HG03439 (cell line): Measurements from ENCODE around the gene CRY1.
"Not testable (repeated sequence)": the region's sequence is repeated elsewhere in the genome, so short reads cannot be mapped to it uniquely, and the experiment has no call there.

ENCODE experiments used
- ATAC-seq: cut with Tn5 transposase; IDR thresholded peaks from one replicate; pipeline ENCODE4 v1.9.1; 2021; ENCODE audit warnings: mild to moderate bottlenecking, moderate library complexity; ENCODE audit not compliant: unreplicated experiment

Gene CRY1

DNA sequence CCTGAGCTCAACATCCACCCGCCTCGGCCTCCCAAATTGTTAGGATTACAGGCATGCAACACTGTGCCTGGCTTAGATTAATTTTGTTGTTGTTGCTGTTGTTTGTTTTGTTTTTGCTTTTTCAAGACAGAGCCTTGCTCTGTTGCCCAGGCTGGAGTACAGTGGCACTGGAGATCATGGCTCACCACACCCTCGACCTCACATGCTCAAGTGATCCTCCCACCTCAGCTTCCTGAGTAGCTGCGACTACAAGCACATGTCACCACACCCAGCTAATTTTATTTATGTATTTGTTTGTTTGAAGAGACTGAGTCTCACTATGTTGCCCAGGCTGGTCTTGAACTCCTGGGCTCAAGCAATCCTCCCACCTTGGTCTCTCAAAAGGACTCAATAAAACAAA lies 26.7 kb downstream of the CRY1 start:
- no peak for ATAC-seq

DNA sequence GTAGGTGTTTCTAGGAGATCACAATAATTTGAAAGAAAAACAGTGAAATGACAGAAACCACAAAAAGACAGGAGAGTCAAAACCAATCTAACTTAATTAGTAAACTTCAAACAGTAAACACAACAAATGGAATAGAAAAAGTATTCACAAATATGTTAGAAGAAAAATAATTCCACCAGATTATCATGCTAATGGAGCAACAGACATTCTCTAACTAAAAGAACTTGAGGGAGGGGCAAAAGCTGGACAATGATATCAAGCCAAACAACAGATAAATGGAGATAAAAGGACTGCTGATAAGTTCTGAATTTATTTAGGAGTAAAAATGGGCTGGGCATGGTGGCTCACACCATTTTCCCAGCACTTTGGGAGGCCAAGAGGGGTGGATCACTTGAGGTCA lies 28.7 kb downstream of the CRY1 start:
- ATAC-seq = no peak

DNA sequence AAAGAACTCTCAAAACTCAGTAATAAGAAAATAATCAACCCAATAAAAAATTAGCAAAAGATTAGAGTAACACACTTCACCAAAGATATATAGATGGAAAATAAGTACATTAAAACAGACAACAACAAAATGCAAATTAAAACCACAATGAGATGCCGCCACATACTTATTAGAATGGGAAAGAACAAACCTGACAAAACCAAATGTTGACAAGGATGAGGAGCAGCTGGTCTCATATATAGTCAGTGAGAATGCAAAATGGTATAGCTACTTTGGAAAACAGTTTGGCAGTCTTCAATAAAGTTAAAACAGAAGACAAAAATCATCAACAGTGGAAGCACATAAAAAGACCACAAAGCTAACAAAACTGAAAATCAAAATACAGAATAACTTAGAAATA lies 29.1 kb downstream of the CRY1 start:
- ATAC-seq = no peak

DNA sequence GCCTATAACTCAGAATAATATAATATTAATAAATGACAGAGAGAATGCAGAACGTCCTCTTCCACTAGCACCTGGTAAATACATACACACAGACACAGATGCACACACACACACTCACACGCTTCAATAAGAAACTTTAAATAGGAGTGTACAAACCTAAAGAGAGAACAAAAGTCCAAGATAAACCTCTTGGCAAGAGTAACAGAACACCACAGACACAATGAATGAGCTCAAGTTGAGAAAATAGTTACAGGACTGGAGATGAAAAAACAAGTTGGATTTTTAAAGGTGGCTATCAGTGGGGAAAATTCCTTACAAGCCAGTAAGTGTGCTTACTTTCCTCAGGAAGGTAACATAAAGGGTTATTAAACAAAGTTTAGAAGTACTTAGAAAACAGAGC lies 35.2 kb downstream of the CRY1 start:
- ATAC-seq = no peak

DNA sequence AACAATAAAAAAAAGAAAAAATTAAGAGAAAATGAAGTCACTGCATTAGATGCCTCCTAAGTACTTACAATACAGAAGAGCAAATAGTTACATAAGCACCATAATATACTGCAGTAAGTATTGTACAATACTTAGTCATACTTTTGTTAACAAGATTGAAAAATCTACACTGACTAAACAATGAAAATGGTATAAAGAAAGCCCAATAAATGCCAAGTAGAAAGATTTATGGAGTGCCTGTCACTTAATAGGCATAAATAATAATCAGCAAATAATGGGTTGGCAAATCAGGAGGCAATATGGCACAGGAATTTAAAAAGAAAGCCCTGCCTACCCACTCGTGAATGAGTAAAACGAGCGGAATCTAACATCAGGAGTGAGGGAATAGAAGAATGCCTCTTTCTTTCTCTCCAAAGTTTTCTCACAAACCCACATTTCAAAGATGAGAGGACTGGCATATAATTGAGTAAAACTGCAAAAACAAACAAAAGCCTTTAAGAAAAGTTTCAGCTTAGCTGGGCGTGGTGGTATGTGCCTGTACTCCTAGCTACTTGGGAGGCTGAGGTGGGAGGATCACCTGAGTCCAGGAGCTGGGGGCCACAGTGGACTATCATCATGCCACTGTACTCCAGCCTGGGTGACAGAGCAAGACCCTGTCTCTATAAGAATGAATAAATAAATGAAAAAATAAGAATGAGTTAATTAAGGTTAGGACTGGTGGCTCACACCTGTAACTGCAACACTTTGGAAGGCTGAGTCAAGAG lies 36.1 kb downstream of the CRY1 start:
- no peak for ATAC-seq

- no peak for ATAC-seq
Observed at GRCh38 chr12:107053709-107054108, 39.6 kb downstream of the CRY1 start.

GRCh38 chr12:107045186-107045585 lies 48.2 kb downstream of the CRY1 start:
- ATAC-seq = no peak

GRCh38 chr12:107042801-107043200 lies 50.5 kb downstream of the CRY1 start:
- ATAC-seq = no peak

- ATAC-seq = no peak
Observed at GRCh38 chr12:107035733-107036132, 57.6 kb downstream of the CRY1 start.

DNA sequence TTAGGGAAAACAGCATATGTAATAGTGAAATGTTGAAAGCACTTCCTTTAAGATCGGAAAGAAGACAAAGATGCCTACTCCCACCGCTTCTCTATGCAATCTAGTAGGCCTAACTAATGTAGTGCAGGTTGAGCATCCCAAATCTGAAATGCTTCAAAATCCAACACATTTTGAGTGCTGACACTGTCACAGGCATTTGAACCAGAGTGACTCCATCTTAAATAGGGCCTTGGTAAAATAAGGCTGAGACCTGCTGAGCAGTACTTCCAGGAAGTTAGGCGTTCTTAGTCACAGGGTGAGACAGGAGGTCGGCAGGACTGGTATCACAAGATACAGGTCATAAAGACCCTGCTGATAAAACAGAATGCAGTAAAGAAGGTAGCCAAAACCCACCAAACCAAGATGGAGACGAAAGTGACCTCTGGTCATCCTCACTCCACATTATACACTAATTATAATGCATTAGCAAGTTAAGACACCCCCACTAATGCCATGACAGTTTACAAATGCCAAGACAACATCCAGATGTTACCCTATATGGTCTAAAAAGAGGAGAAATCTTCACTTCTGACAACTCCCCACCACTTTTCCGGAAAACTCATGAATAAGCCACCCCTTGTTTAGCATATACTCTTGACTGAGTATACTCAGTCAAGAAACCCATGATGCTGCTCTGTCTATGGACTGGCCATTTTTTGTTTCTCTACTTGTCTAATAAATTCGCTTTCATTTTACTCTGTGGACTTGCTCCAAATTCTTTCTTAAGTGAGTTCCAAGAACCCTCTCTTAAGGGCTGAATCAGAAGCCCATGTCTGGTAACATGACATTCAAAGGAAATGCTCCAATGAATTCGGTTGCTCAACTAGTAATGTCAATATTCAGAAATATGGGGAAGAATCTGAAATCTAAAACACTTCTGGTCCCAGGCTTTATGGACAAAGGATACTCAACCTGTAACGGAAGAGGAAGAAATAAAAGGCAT lies 59.3 kb downstream of the CRY1 start:
- no peak for ATAC-seq

- ATAC-seq = no peak
Observed at GRCh38 chr12:107032266-107032665, 61.1 kb downstream of the CRY1 start.

DNA sequence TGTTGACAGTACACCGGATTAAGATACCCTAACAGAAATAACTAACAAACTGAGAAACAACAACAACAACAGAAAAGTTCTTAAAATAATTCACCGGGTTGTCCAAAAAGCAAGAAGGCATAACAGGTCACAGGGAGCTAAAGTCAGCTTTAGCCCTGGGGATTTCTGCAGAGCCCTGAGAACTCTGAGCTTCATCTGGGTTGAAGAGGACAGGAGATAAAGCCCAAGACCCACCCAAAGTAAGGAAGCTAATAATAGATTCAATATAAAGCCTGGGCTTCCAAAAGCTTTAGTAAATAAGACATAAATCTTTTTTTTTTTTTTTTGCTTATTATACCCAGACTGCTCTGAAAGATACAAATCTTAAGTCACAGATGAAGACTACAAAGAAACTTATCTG lies 62.3 kb downstream of the CRY1 start:
- ATAC-seq = no peak

DNA sequence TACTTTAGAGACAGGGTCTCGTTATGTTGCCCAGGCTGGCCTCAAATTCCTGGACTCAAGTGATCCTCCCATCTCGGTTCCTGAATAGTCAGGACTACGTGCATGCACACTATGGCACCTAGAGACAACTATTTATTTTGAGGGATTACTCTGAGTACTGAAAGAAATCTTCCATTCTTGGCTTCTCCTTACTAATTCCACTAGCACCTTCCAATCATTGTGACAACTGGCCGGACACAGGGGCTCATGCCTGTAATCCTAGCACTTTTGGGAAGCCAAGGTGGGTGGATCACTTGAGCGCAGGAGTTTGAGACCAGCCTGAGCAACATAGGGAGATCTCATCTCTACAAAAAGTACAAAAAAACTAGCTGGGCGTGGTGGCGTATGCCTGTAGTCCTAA lies 64.3 kb downstream of the CRY1 start:
- ATAC-seq = no peak

- no peak for ATAC-seq
Observed at GRCh38 chr12:107027636-107028053, 65.7 kb downstream of the CRY1 start.

GRCh38 chr12:107026806-107027635 lies 66.3 kb downstream of the CRY1 start:
- no peak for ATAC-seq

DNA sequence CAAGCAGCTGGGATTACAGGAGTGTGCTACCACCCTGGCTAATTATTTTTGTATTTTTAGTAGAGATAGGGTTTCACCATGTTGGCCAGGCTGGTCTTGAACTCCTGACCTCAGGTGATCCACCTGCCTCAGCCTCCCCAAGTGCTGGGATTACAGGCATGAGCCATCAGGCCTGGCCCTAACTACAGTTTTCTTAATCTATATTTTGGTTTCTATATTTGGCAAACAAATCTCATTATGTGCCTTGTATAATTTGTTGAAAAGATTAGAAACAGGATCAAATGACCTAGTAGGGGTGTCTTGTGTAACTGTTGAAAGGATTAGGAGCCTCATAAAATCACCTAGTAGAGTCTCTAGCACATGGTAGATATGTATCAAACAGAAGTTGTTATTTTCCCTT lies 67.0 kb downstream of the CRY1 start:
- ATAC-seq = not testable (repeated sequence)

- ATAC-seq = no peak
Observed at GRCh38 chr12:107025671-107026070, 67.7 kb downstream of the CRY1 start.

DNA sequence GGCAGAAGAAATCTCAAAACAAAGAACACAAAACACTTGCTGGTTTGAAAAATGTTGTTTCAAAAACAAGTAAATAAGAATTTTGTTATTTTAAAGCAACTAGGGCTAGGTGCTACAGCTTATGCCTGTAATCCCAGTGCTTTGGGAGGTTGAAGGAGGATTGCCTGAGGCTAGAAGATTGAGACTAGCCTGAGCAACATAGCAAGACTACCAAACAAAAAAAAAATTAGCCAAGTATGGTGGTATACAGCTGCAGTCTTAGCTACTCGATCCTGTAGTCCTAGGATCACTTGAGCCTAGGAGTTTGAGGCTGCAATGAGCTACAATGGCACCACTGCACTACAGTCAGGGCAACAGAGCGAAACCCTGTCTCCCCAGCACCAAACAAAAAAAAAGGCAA lies 73.8 kb downstream of the CRY1 start:
- ATAC-seq = no peak

- ATAC-seq = no peak
Observed at GRCh38 chr12:107017042-107017441, 76.3 kb downstream of the CRY1 start.

- ATAC-seq = no peak
Observed at GRCh38 chr12:107014055-107014454, 79.3 kb downstream of the CRY1 start.
